ENCODE results near the gene KRTAP10-12. TPM values are rescaled to one million over a fixed set of nuclear protein-coding genes. Genes with fewer than 3 reads are reported as not detected.

Gene KRTAP10-12
- total and polyA plus RNA-seq, 2 of the 13 experiments (the other 11 are each of a cell fraction or from before 2014, with no cell fraction given) = not detected

- TF ChIP-seq, protein P1, sequence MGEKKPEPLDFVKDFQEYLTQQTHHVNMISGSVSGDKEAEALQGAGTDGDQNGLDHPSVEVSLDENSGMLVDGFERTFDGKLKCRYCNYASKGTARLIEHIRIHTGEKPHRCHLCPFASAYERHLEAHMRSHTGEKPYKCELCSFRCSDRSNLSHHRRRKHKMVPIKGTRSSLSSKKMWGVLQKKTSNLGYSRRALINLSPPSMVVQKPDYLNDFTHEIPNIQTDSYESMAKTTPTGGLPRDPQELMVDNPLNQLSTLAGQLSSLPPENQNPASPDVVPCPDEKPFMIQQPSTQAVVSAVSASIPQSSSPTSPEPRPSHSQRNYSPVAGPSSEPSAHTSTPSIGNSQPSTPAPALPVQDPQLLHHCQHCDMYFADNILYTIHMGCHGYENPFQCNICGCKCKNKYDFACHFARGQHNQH (CRISPR knock-in tag; IDR thresholded peaks at IDR 0.05) = no peak
- no peak for TF ChIP-seq JUND (CRISPR knock-in tag; IDR thresholded peaks at IDR 0.05)
These were observed 32.3 kb upstream of the KRTAP10-12 start (continued) for GRCh38 chr21:44664691-44665090.

- no peaks in the 10 kb centered on the region; the same call in 1 of the 2 replicates for H3K9me3 ChIP-seq (ENCODE audit: low read length)
- H3K4me3 ChIP-seq (replicated peaks in 1 of 3; ENCODE audit: insufficient read depth in 1 of 3, low read depth in 2 of 3, low read length in 3 of 3) = no peak within 1 kb of the TSS
- H3K4me1 ChIP-seq (ENCODE audit: insufficient read depth, low read length) = no peaks in the 10 kb centered on the region
- no peak within 1 kb of the TSS for H3K4me2 ChIP-seq (ENCODE audit: low read depth, low read length)
- ATAC-seq (no peak), FAIRE-seq (no peak), DNase-seq (ENCODE audit: low spot score) (no peak)
- no peak within 1 kb of the TSS for H3K9ac ChIP-seq (ENCODE audit: insufficient read depth, low read depth, low read length)
- no peaks in the 10 kb centered on the region for H3K79me2 ChIP-seq (ENCODE audit: insufficient read depth, low read length)
- H4K20me1 ChIP-seq (ENCODE audit: insufficient read depth, low read length) = no peaks in the 10 kb centered on the region
- no peak within 1 kb of the TSS for H3K27ac ChIP-seq (ENCODE audit: extremely low read length, insufficient read depth, low read length)
- in situ Hi-C loops (cut with HindIII; ENCODE audit: extremely low pct_ligation_motif_present, low pct_unique_long_range_greater_than_20kb) (no loop called here), intact Hi-C loops (cut with micrococcal nuclease; ENCODE audit: unreplicated experiment) (no loop called here)
- H3K27me3 ChIP-seq (ENCODE audit: control insufficient read depth in 1 of 2, insufficient read depth in 2 of 2, low read length in 2 of 2) = no peaks in the 10 kb centered on the region; a peak in 1 of 5 replicates
- no TSS peak for BruUV-seq (replicated peaks)
- 21% methylated on average over 4 of the region's 19 CpGs for WGBS (ENCODE audit: low lambda C conversion rate)
- H2AFZ ChIP-seq (ENCODE audit: low read length) = no peak within 1 kb of the TSS
- TF ChIP-seq ZNF639 (CRISPR knock-in tag; conservative IDR thresholded peaks at IDR 0.05) (no peak), ZNF546 (CRISPR knock-in tag; conservative IDR thresholded peaks at IDR 0.05) (no peak), ZSCAN29 (CRISPR knock-in tag; conservative IDR thresholded peaks at IDR 0.05) (no peak), SNRNP70 (IDR thresholded peaks at IDR 0.05; ENCODE audit: low read depth, low read length) (no peak), ZNF253 (CRISPR knock-in tag; IDR thresholded peaks at IDR 0.05; ENCODE audit: borderline replicate concordance) (no peak), ZNF33A (CRISPR knock-in tag; IDR thresholded peaks at IDR 0.05; ENCODE audit: borderline replicate concordance) (no peak), ZFP36 (IDR thresholded peaks at IDR 0.05; ENCODE audit: borderline replicate concordance, low read depth, low read length, partially characterized antibody) (no peak), ZNF234 (CRISPR knock-in tag; conservative IDR thresholded peaks at IDR 0.05) (no peak), CSRNP2 (CRISPR knock-in tag; conservative IDR thresholded peaks at IDR 0.05; ENCODE audit: low read depth) (no peak)
- TF ChIP-seq, protein P2, sequence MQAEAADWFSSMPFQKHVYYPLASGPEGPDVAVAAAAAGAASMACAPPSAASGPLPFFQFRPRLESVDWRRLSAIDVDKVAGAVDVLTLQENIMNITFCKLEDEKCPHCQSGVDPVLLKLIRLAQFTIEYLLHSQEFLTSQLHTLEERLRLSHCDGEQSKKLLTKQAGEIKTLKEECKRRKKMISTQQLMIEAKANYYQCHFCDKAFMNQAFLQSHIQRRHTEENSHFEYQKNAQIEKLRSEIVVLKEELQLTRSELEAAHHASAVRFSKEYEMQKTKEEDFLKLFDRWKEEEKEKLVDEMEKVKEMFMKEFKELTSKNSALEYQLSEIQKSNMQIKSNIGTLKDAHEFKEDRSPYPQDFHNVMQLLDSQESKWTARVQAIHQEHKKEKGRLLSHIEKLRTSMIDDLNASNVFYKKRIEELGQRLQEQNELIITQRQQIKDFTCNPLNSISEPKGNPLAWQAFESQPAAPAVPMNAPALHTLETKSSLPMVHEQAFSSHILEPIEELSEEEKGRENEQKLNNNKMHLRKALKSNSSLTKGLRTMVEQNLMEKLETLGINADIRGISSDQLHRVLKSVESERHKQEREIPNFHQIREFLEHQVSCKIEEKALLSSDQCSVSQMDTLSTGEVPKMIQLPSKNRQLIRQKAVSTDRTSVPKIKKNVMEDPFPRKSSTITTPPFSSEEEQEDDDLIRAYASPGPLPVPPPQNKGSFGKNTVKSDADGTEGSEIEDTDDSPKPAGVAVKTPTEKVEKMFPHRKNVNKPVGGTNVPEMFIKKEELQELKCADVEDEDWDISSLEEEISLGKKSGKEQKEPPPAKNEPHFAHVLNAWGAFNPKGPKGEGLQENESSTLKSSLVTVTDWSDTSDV (CRISPR knock-in tag; IDR thresholded peaks at IDR 0.05) = no peak
- H3K36me3 ChIP-seq (replicated peaks in 1 of 2; ENCODE audit: control insufficient read depth in 1 of 2, insufficient read depth in 2 of 2, low read length in 2 of 2) = no peaks in the 10 kb centered on the region
- ChIA-PET CTCF (ENCODE audit: low intra/inter-chr PET ratio, low total read pairs) (no interaction called here), POLR2A (no interaction called here)
These were observed 30.3 kb upstream of the KRTAP10-12 start, which contains the start of gene KRTAP12-2 for GRCh38 chr21:44666401-44667320. TSS of gene KRTAP12-2 (minus strand) at chr21:44666927. CDS start at chr21:44666886, 41 bp downstream.
